Mesothelial cell of epicardium (in vitro differentiated cells): ENCODE data around the gene ENTPD6. TPM values are rescaled to one million over a fixed set of nuclear protein-coding genes. Genes with fewer than 3 reads are reported as not detected.
"Not testable (repeated sequence)": the region's sequence is repeated elsewhere in the genome, so short reads cannot be mapped to it uniquely, and the experiment has no call there.

ENCODE experiments used
- DNase-seq, 2 experiments: peaks; one replicate each; pipeline ENCODE4 v3.0.0; 2021; ENCODE audit warnings: low spot score in 2 of 2; ENCODE audit not compliant: unreplicated experiment in 2 of 2
- H3K27ac Mint-ChIP-seq: 2 replicates; pipeline ENCODE4 v1.8.0; 2021; ENCODE audit warnings: mixed read lengths
- H3K27me3 Mint-ChIP-seq: 2 replicates; pipeline ENCODE4 v1.8.0; 2021; ENCODE audit warnings: low read depth, mixed read lengths
- H3K36me3 Mint-ChIP-seq: 2 replicates; pipeline ENCODE4 v1.8.0; 2021; ENCODE audit warnings: mixed read lengths
- H3K4me1 Mint-ChIP-seq: 2 replicates; pipeline ENCODE4 v1.8.0; 2021; ENCODE audit warnings: mixed read lengths
- H3K4me3 Mint-ChIP-seq: 2 replicates; pipeline ENCODE4 v1.8.0; 2021; ENCODE audit warnings: mild to moderate bottlenecking, moderate library complexity, mixed read lengths
- H3K9me3 Mint-ChIP-seq: 2 replicates; pipeline ENCODE4 v1.8.0; 2021; ENCODE audit warnings: mixed read lengths
- CTCF ChIP-seq: fragments of 200-600 bp; sonication (generic); IDR thresholded peaks from one replicate; pipeline ENCODE4 v1.5.0; 2021; ENCODE audit warnings: antibody characterized with exemption; ENCODE audit not compliant: unreplicated experiment
- total RNA-seq: library from RNA; stranded (reverse); gene quantifications from 3 replicates; pipeline ENCODE4 v1.2.1, GENCODE V29; 2021

The ENTPD6 gene
- total RNA-seq, 1 donor from 2014 or later: 59.3 TPM

GRCh38 chr20:25229486-25230165 is 34.1 kb downstream of the ENTPD6 start:
- Mint-ChIP-seq H3K27me3 (no peaks in the 10 kb centered on the region), H3K4me1 (peaks cover 23% of the 10 kb centered on the region), H3K4me3 (no peak overlapping the region), H3K27ac (no peak overlapping the region), H3K36me3 (no peaks in the 10 kb centered on the region), H3K9me3 (no peaks in the 10 kb centered on the region)
- no peak for TF ChIP-seq CTCF
- no peak for DNase-seq

DNA sequence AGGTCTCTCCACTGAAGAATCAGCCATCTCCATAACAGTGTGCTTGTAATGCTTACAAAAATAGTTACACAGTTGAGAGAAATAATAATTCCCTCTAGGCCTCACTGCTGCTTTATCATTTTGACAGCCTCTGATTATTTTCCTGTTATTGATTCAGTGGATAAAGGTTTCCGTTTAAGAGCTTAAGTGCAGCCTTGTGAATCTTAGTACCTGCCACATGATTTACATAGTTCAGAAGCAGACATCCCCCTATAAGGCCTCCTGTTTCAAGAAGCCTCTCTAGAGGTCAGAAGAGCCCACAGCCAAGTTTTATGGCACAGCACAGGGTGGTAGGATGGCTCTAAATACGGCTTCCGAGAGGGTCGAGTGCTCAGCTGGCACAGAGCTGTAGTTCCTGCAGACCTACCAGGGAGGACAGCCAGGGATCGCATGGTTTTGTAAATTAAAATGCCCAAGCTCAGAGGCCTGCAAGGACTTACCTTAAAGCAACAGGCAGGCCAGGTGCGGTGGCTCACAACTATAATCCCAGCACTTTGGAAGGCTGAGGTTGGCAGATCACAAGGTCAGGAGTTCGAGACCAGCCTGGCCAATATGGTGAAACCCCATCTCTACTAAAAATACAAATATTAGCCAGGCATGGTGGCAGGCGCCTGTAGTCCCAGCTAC is 34.8 kb downstream of the ENTPD6 start:
- no peaks in the 10 kb centered on the region for H3K36me3 Mint-ChIP-seq
- no peaks in the 10 kb centered on the region for H3K9me3 Mint-ChIP-seq
- no peaks in the 10 kb centered on the region for H3K27me3 Mint-ChIP-seq
- peaks cover 26% of the 10 kb centered on the region for H3K4me1 Mint-ChIP-seq
- H3K4me3 Mint-ChIP-seq: no peak overlapping the region
- no peak for TF ChIP-seq CTCF
- DNase-seq: no peak
- H3K27ac Mint-ChIP-seq: no peak overlapping the region

DNA sequence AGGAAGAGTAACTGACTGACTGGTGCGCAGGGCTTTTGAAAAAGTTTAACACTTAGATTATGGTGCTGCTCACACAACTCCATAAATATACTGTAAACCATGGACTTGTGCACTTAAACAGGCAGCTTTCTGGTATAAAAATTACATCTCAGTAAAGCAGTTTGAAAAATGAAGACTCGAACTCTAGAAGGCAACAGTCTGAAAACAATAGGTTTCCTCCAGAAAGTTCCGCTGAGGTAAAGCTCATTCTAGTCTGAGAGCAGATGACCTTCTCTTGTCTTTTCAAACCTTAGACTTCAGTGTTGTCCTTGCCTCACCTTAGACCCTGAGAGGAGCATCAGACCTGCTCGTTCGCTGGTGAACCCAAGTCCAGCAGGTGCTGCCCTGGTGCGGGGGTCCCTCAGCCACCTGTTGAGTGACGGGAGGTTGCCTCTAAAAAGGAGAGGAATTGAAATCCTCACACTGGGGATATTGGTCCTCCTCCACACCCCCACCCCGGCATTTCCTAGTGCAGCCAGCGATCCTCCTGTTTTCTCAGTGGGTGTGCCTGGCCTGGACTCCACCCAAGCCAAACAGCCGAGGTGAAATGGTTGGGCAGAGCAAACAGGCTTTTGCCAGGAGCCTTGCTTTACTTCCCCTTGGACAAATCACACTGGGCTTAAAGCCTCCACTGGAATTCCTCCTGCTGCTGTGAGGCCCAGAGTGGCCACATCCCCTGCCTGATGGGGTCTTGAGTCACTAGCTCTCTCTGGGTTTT is 37.7 kb downstream of the ENTPD6 start:
- Mint-ChIP-seq H3K36me3 (no peaks in the 10 kb centered on the region), H3K4me1 (peaks cover 20% of the 10 kb centered on the region), H3K4me3 (no peak overlapping the region), H3K9me3 (no peaks in the 10 kb centered on the region), H3K27me3 (peaks cover 7% of the 10 kb centered on the region), H3K27ac (no peak overlapping the region)
- DNase-seq: no peak
- no peak for TF ChIP-seq CTCF

DNA sequence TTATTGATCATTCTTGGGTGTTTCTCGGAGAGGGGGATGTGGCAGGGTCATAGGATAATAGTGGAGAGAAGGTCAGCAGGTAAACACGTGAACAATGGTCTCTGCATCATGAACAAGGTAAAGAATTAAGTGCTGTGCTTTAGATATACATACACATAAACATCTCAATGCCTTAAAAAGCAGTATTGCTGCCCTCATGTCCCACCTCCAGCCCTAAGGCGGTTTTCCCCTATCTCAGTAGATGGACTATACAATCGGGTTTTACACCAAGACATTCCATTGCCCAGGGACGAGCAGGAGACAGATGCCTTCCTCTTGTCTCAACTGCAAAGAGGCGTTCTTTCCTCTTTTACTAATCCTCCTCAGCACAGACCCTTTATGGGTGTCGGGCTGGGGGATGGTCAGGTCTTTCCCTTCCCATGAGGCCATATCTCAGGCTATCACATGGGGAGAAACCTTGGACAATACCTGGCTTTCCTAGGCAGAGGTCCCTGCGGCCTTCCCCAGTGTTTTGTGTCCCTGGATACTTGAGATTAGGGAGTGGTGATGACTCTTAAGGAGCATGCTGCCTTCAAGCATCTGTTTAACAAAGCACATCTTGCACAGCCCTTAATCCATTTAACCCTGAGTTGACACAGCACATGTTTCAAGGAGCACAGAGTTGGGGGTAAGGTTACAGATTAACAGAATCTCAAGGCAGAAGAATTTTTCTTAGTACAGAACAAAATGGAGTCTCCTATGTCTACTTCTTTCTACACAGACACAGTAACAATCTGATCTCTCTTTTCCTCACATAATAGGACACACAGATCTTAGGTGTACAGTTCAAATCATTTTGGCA is 38.7 kb downstream of the ENTPD6 start:
- DNase-seq, H3K9me3 Mint-ChIP-seq, H3K4me3 Mint-ChIP-seq, H3K27ac Mint-ChIP-seq, H3K36me3 Mint-ChIP-seq, H3K27me3 Mint-ChIP-seq: not testable (repeated sequence)
- H3K4me1 Mint-ChIP-seq: peaks cover 20% of the 10 kb centered on the region

DNA sequence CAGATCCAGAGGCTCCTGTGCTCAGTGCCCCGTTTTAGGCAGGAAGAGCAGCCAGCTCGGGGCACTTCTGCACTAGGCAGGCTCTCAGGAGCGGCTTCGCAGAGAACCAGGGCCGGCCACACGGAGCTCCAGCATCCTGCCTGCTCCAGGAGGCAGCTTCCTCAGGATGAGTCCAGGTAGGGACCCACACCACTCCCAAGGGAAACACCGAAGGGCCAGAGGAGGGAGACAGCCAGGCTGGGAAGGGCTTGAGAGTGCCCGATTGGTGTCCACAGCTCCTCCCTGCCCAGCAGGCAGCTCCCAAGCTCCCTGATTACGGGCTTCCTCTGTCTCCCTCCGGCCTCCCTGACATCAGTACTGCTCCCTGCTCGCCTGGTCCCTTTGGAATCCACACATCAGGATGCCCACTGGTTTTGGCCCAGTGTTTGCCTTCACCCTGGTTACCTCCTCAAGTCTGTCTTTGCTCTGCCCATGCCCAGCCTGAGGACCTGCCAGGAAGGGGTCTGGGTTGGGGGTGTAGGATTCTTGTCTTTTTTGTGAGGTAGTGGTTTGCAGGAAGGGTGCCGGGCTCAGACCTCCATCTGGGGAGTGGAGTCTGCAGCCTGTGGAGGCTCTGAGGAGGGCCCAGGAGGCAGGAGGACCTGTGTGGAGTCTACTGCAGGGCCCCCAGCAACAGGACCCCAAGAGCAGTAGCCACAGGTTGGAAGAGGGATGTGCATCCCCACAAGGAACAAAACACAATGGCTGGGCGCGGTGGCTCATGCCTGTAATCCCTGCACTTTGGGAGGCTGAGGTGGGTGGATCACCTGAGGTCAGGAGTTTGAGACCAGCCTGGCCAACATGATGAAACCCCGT is 41.2 kb downstream of the ENTPD6 start:
- no peak for TF ChIP-seq CTCF
- H3K27me3 Mint-ChIP-seq: peaks cover 8% of the 10 kb centered on the region
- H3K36me3 Mint-ChIP-seq: no peaks in the 10 kb centered on the region
- H3K4me3 Mint-ChIP-seq: no peak overlapping the region
- no peak for DNase-seq
- no peaks in the 10 kb centered on the region for H3K9me3 Mint-ChIP-seq
- peaks cover 26% of the 10 kb centered on the region for H3K4me1 Mint-ChIP-seq
- no peak overlapping the region for H3K27ac Mint-ChIP-seq
